HG02798 (cell line): ENCODE measurements around the gene ABHD12B.
"Not testable (repeated sequence)": the region's sequence is repeated elsewhere in the genome, so short reads cannot be mapped to it uniquely, and the experiment has no call there.

Experiments used
- ATAC-seq: cut with Tn5 transposase; IDR thresholded peaks from one replicate; pipeline ENCODE4 v1.9.1; 2021; ENCODE audit warnings: mild to moderate bottlenecking; ENCODE audit not compliant: unreplicated experiment, poor library complexity

Gene ABHD12B

GRCh38 chr14:50883827-50884197, 12.0 kb downstream of the ABHD12B start:
- no peak for ATAC-seq

- no peak for ATAC-seq
Measured at GRCh38 chr14:50887476-50887875, 15.6 kb downstream of the ABHD12B start.

- ATAC-seq: no peak
Measured at GRCh38 chr14:50892255-50892654, 20.4 kb downstream of the ABHD12B start.

GRCh38 chr14:50896421-50896820, 24.6 kb downstream of the ABHD12B start:
- not testable (repeated sequence) for ATAC-seq

- not testable (repeated sequence) for ATAC-seq
Measured at GRCh38 chr14:50897005-50897404, 25.2 kb downstream of the ABHD12B start.

- ATAC-seq: no peak
Measured at GRCh38 chr14:50897658-50898175, 25.9 kb downstream of the ABHD12B start.

- ATAC-seq: no peak
Measured at GRCh38 chr14:50901361-50901760, 29.5 kb downstream of the ABHD12B start.

- no peak for ATAC-seq
Measured at GRCh38 chr14:50904719-50905118, 32.9 kb downstream of the ABHD12B start.

GRCh38 chr14:50906326-50907065, 34.6 kb downstream of the ABHD12B start:
- no peak for ATAC-seq

GRCh38 chr14:50910495-50911420, 38.9 kb downstream of the ABHD12B start:
- ATAC-seq: no peak

GRCh38 chr14:50917449-50917848, 45.6 kb downstream of the ABHD12B start:
- no peak for ATAC-seq

- ATAC-seq: not testable (repeated sequence)
Measured at GRCh38 chr14:50919524-50919923, 47.7 kb downstream of the ABHD12B start.

GRCh38 chr14:50920482-50921230, 48.8 kb downstream of the ABHD12B start:
- no peak for ATAC-seq

- no peak for ATAC-seq
Measured at GRCh38 chr14:50922803-50923202, 51.0 kb downstream of the ABHD12B start.

GRCh38 chr14:50924236-50924635, 52.4 kb downstream of the ABHD12B start:
- no peak for ATAC-seq

- no peak for ATAC-seq
Measured at GRCh38 chr14:50924843-50925242, 53.0 kb downstream of the ABHD12B start.

GRCh38 chr14:50926851-50927386, 55.1 kb downstream of the ABHD12B start:
- ATAC-seq: no peak

- no peak for ATAC-seq
Measured at GRCh38 chr14:50928002-50928635, 56.3 kb downstream of the ABHD12B start.

GRCh38 chr14:50929506-50929905, 57.7 kb downstream of the ABHD12B start:
- ATAC-seq: no peak

GRCh38 chr14:50931559-50931958, 59.7 kb downstream of the ABHD12B start:
- no peak for ATAC-seq
